Mesenchymal stem cell (in vitro differentiated cells and primary cell): ENCODE results near the gene DACT2.

Experiments
- DNase-seq: peaks from one replicate; pipeline ENCODE4 v3.0.0-alpha.2; 2013
- H2AFZ ChIP-seq: one replicate; pipeline ENCODE4 v1.6.1; 2013; ENCODE audit warnings: low read depth, mild to moderate bottlenecking, control low read depth, inconsistent platforms, low read length, moderate library complexity
- H2AK5ac ChIP-seq: 2 replicates; pipeline ENCODE4 v1.6.1; 2013; ENCODE audit warnings: low read length, moderate library complexity, mild to moderate bottlenecking, inconsistent platforms; ENCODE audit not compliant: severe bottlenecking
- H2BK120ac ChIP-seq: one replicate; pipeline ENCODE4 v1.6.1; 2013; ENCODE audit warnings: low read depth, mild to moderate bottlenecking, inconsistent platforms, low read length, moderate library complexity
- H2BK12ac ChIP-seq, 2 experiments: one replicate each; pipeline ENCODE4 v1.6.1; 2013; ENCODE audit warnings: inconsistent platforms in 2 of 2, low read length in 2 of 2, mild to moderate bottlenecking in 2 of 2, moderate library complexity in 2 of 2, control low read depth in 1 of 2
- H2BK15ac ChIP-seq: one replicate; pipeline ENCODE4 v1.6.1; 2013; ENCODE audit warnings: mild to moderate bottlenecking, low read depth, inconsistent platforms; ENCODE audit not compliant: poor library complexity, severe bottlenecking
- H2BK5ac ChIP-seq: 2 replicates; pipeline ENCODE4 v1.6.1; 2013; ENCODE audit warnings: low read depth, mild to moderate bottlenecking, low read length, control low read depth, inconsistent platforms; ENCODE audit not compliant: poor library complexity, severe bottlenecking
- H3K14ac ChIP-seq, 2 experiments: one replicate each; pipeline ENCODE4 v1.6.1; 2013; ENCODE audit warnings: inconsistent platforms in 2 of 2, low read length in 2 of 2, control low read depth in 1 of 2, mild to moderate bottlenecking in 1 of 2, moderate library complexity in 1 of 2
- H3K18ac ChIP-seq, 2 experiments: one replicate each; pipeline ENCODE4 v1.6.1; 2013; ENCODE audit warnings: inconsistent platforms in 2 of 2, low read length in 2 of 2, control low read depth in 1 of 2, low read depth in 1 of 2, mild to moderate bottlenecking in 1 of 2
- H3K23ac ChIP-seq, 2 experiments: one replicate each; pipeline ENCODE4 v1.6.1; 2013; ENCODE audit warnings: inconsistent platforms in 2 of 2, low read length in 2 of 2, mild to moderate bottlenecking in 2 of 2, moderate library complexity in 2 of 2, control low read depth in 1 of 2
- H3K27ac ChIP-seq: 2 replicates; pipeline ENCODE4 v1.5.1; 2013; ENCODE audit warnings: mild to moderate bottlenecking, moderate library complexity, low read length, control low read depth, inconsistent platforms; ENCODE audit not compliant: poor library complexity, severe bottlenecking
- H3K27me3 ChIP-seq, 2 experiments: 2 replicates each; pipeline versions ENCODE4 v1.6.1 to v1.7.0; 2013; ENCODE audit warnings: low read length in 2 of 2, mild to moderate bottlenecking in 2 of 2, moderate library complexity in 2 of 2, control low read depth in 1 of 2, inconsistent platforms in 1 of 2; ENCODE audit not compliant: control insufficient read depth in 1 of 2, insufficient read depth in 1 of 2
- H3K36me3 ChIP-seq, 2 experiments: 2 replicates each; pipeline versions ENCODE4 v1.6.1 to v1.7.0; 2013; ENCODE audit warnings: low read length in 2 of 2, control low read depth in 1 of 2, inconsistent platforms in 1 of 2, low read depth in 1 of 2, mild to moderate bottlenecking in 1 of 2; ENCODE audit not compliant: insufficient read depth in 2 of 2, control insufficient read depth in 1 of 2
- H3K4ac ChIP-seq, 2 experiments: one replicate each; pipeline ENCODE4 v1.6.1; 2013; ENCODE audit warnings: inconsistent platforms in 2 of 2, low read length in 2 of 2, mild to moderate bottlenecking in 2 of 2, moderate library complexity in 2 of 2, control low read depth in 1 of 2, low read depth in 1 of 2
- H3K4me1 ChIP-seq: 2 replicates; pipeline ENCODE4 v1.6.1; 2013; ENCODE audit warnings: low read depth, low read length, control low read depth; ENCODE audit not compliant: control insufficient read depth, insufficient read depth
- H3K4me2 ChIP-seq: 2 replicates; pipeline ENCODE4 v1.6.1; 2013; ENCODE audit warnings: low read length, mild to moderate bottlenecking, inconsistent platforms; ENCODE audit not compliant: poor library complexity, severe bottlenecking
- H3K4me3 ChIP-seq, 2 experiments: 2 replicates each; pipeline versions ENCODE4 v1.5.1 to v1.7.0; 2013; ENCODE audit warnings: low read length in 2 of 2, mild to moderate bottlenecking in 2 of 2, control low read depth in 1 of 2, low read depth in 1 of 2; ENCODE audit not compliant: insufficient read depth in 1 of 2
- H3K79me1 ChIP-seq: replicated peaks from 2 replicates; pipeline ENCODE4 v1.6.1; 2013; ENCODE audit warnings: mild to moderate bottlenecking, control low read depth, low read length, inconsistent platforms; ENCODE audit not compliant: poor library complexity, severe bottlenecking
- H3K9ac ChIP-seq: 2 replicates; pipeline ENCODE4 v1.7.0; 2013; ENCODE audit warnings: mild to moderate bottlenecking, low read length, moderate library complexity
- H3K9me3 ChIP-seq: 2 replicates; pipeline ENCODE4 v1.7.0; 2013; ENCODE audit warnings: mild to moderate bottlenecking, low read length; ENCODE audit not compliant: control insufficient read depth
- H4K8ac ChIP-seq: one replicate; pipeline ENCODE4 v1.6.1; 2013; ENCODE audit warnings: inconsistent platforms, mild to moderate bottlenecking, low read length, moderate library complexity
- H4K91ac ChIP-seq: one replicate; pipeline ENCODE4 v1.6.1; 2013; ENCODE audit warnings: mild to moderate bottlenecking, low read length, inconsistent platforms
- WGBS: methylation state at CpG from one replicate; pipeline ENCODE4 v1.1.7; 2013; ENCODE audit warnings: mixed read lengths; 5-methylcytosine and 5-hydroxymethylcytosine counted together

DACT2 gene

DNA sequence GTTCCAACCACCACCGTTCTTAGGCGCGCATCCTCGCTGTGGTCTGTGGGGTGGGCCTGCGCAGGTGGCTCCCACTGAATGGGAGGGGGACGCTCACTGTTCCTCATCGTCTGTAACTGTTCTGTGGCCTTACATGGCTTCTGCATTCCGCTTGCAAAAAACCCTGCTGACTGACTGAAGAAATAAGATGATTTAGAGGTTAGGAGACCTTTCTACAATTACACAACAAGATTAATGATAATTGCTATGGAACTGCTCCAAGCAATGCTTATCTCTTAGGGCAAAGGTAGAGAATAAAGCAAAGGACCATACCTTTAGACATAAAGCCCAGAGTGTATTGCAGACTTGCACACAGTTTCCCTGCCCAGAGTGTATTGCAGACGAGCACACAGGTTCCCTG is 14.4 kb upstream of the DACT2 start:
- H3K9ac ChIP-seq: no peak overlapping the region
- H2BK5ac ChIP-seq: no peak overlapping the region
- peaks cover 4 to 35% of the 10 kb centered on the region in 2 experiments for H3K27me3 ChIP-seq
- H4K91ac ChIP-seq: no peak overlapping the region
- no peaks in the 10 kb centered on the region for H3K79me1 ChIP-seq
- H3K4me2 ChIP-seq: no peak overlapping the region
- 87% methylated on average over 8 of the region's 9 CpGs for WGBS
- H3K4ac ChIP-seq: no peak overlapping the region
- no peak overlapping the region for H4K8ac ChIP-seq
- no peak overlapping the region for H2AFZ ChIP-seq
- no peak overlapping the region for H3K4me3 ChIP-seq
- no peak overlapping the region for H3K27ac ChIP-seq
- H3K9me3 ChIP-seq: no peaks in the 10 kb centered on the region
- no peak overlapping the region for H2BK12ac ChIP-seq
- H3K23ac ChIP-seq: no peak overlapping the region
- no peak overlapping the region for H3K18ac ChIP-seq
- H2BK120ac ChIP-seq: no peak overlapping the region
- no peak overlapping the region for H2AK5ac ChIP-seq
- H3K4me1 ChIP-seq: no peaks in the 10 kb centered on the region
- H3K14ac ChIP-seq: no peak overlapping the region
- no peak overlapping the region for H2BK15ac ChIP-seq
- H3K36me3 ChIP-seq: no peaks in the 10 kb centered on the region
- no peak for DNase-seq

DNA sequence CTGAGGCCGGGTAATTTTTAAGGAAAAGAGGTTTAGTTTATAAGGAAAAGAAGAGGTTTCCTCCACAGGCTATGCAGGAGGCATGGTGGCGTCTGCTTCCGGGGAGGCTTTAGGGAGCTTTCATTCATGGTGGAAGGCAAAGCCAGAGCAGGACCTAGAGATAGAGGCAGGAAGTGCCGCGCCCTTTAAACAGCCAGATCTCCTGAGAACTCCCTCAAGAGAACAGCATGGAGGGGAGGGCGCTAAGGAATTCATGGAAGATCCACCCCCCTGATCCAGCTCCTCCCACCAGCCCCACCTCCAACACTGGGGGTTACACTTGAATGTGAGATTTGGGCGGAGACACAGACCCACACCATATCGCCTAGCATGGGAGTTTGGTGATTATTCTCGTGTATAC is 13.9 kb upstream of the DACT2 start:
- H3K14ac ChIP-seq: no peak overlapping the region
- no peak overlapping the region for H3K18ac ChIP-seq
- H3K36me3 ChIP-seq: no peaks in the 10 kb centered on the region
- H2BK12ac ChIP-seq: no peak overlapping the region
- H3K9ac ChIP-seq: no peak overlapping the region
- H4K91ac ChIP-seq: no peak overlapping the region
- H4K8ac ChIP-seq: no peak overlapping the region
- WGBS: 66% methylated on average over 5 of the region's 9 CpGs
- H2BK15ac ChIP-seq: no peak overlapping the region
- H2BK120ac ChIP-seq: no peak overlapping the region
- no peak overlapping the region for H2AK5ac ChIP-seq
- H3K27me3 ChIP-seq: peaks cover 4 to 35% of the 10 kb centered on the region in 2 experiments
- H3K9me3 ChIP-seq: no peaks in the 10 kb centered on the region
- no peak overlapping the region for H3K4me3 ChIP-seq
- no peaks in the 10 kb centered on the region for H3K79me1 ChIP-seq
- H2AFZ ChIP-seq: no peak overlapping the region
- H3K4ac ChIP-seq: no peak overlapping the region
- DNase-seq: no peak
- no peaks in the 10 kb centered on the region for H3K4me1 ChIP-seq
- no peak overlapping the region for H3K27ac ChIP-seq
- H3K4me2 ChIP-seq: no peak overlapping the region
- H3K23ac ChIP-seq: no peak overlapping the region
- no peak overlapping the region for H2BK5ac ChIP-seq

DNA sequence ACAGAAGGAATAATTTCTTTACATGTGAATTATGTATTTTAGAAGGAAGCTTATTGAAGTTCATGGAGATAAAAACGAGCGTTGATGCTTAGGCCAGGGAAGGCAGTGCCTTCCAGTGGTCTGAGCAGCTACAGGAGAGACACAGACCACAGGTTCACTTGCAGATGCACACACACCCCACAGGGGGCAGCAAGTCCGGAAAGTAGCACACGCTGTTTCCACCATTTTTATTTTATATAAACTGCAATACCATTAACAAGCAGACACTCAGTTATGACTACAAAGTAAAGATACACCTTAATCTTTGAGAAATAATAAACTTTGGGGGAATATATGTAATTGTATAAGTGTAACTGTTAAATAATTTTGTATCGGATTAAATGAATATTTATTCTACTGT is 13.5 kb upstream of the DACT2 start:
- Histone ChIP-seq H4K8ac (no peak overlapping the region), H3K36me3 (no peaks in the 10 kb centered on the region), H2BK5ac (no peak overlapping the region), H2BK12ac (no peak overlapping the region), H3K18ac (no peak overlapping the region), H2AFZ (no peak overlapping the region), H3K23ac (no peak overlapping the region), H4K91ac (no peak overlapping the region), H3K4me3 (no peak overlapping the region), H3K27me3 (peaks cover 4 to 35% of the 10 kb centered on the region in 2 experiments), H3K4me2 (no peak overlapping the region), H2AK5ac (no peak overlapping the region), H3K27ac (no peak overlapping the region), H3K4ac (no peak overlapping the region), H3K9me3 (no peaks in the 10 kb centered on the region), H3K79me1 (no peaks in the 10 kb centered on the region), H2BK120ac (no peak overlapping the region), H3K4me1 (no peaks in the 10 kb centered on the region), H3K9ac (no peak overlapping the region), H3K14ac (no peak overlapping the region), H2BK15ac (no peak overlapping the region)
- 87% methylated on average over 3 of the region's 5 CpGs for WGBS
- no peak for DNase-seq

GRCh38 chr6:168332020-168332419 is 12.4 kb upstream of the DACT2 start:
- Histone ChIP-seq H3K27ac (no peak overlapping the region), H4K8ac (peak overlapping the region; percentile 13), H3K9ac (no peak overlapping the region), H3K4me2 (no peak overlapping the region), H3K9me3 (no peaks in the 10 kb centered on the region), H3K27me3 (peaks cover 4 to 35% of the 10 kb centered on the region in 2 experiments), H3K4me1 (peaks cover 1% of the 10 kb centered on the region), H2AFZ (no peak overlapping the region), H2BK120ac (no peak overlapping the region), H4K91ac (no peak overlapping the region), H3K36me3 (no peaks in the 10 kb centered on the region), H2AK5ac (no peak overlapping the region), H3K23ac (no peak overlapping the region), H2BK5ac (no peak overlapping the region), H3K79me1 (no peaks in the 10 kb centered on the region), H3K18ac (no peak overlapping the region), H3K14ac (no peak overlapping the region), H2BK15ac (no peak overlapping the region), H3K4ac (no peak overlapping the region), H2BK12ac (no peak overlapping the region), H3K4me3 (no peak overlapping the region)
- no peak for DNase-seq
- whole genome bisulfite sequencing: 56% methylated on average over 13 of the region's 13 CpGs
